Neural cell (in vitro differentiated cells): Measurements from ENCODE around the gene SLC25A21.

ENCODE experiments used
- CTCF ChIP-seq: fragments of 450-650 bp; IDR thresholded peaks from 2 replicates; pipeline ENCODE4 v1.5.1; 2014; ENCODE audit warnings: antibody characterized with exemption, mild to moderate bottlenecking, moderate library complexity; ENCODE audit not compliant: poor library complexity, severe bottlenecking
- EP300 ChIP-seq: fragments of 450-650 bp; conservative IDR thresholded peaks from 2 replicates; pipeline ENCODE4 v1.6.1; 2014; ENCODE audit warnings: antibody characterized with exemption, mild to moderate bottlenecking, moderate library complexity; ENCODE audit not compliant: poor library complexity, severe bottlenecking
- EZH2 ChIP-seq: fragments of 200-600, 300-800 bp; shearing (Covaris generic), sonication (generic); IDR thresholded peaks from 2 replicates; pipeline ENCODE4 v1.6.1; 2014; ENCODE audit warnings: antibody characterized with exemption, low read length, borderline replicate concordance, mild to moderate bottlenecking; ENCODE audit not compliant: insufficient read depth, poor library complexity, severe bottlenecking
- MXI1 ChIP-seq: fragments of 450-650 bp; conservative IDR thresholded peaks from 2 replicates; pipeline ENCODE4 v1.6.1; 2014; ENCODE audit warnings: antibody characterized with exemption, mild to moderate bottlenecking; ENCODE audit not compliant: poor library complexity, severe bottlenecking
- POLR2AphosphoS5 ChIP-seq: IDR thresholded peaks from 2 replicates; pipeline ENCODE4 v1.6.1; 2012
- TAF1 ChIP-seq: IDR thresholded peaks from 2 replicates; pipeline ENCODE4 v1.6.1; 2012; ENCODE audit warnings: low read depth

GRCh38 chr14:37129047-37129446 lies 43.4 kb downstream of the SLC25A21 start:
- TF ChIP-seq CTCF = no peak
- no peak for TF ChIP-seq EZH2
- TF ChIP-seq MXI1 = no peak
- TF ChIP-seq TAF1 = no peak
- TF ChIP-seq EP300 = no peak
- no peak for TF ChIP-seq POLR2AphosphoS5
